Measurements from ENCODE around the gene IGSF22.

Gene IGSF22

GRCh38 chr11:18715476-18715875 lies 10.5 kb downstream of the IGSF22 start (continued):
- TF ChIP-seq, protein P1, sequence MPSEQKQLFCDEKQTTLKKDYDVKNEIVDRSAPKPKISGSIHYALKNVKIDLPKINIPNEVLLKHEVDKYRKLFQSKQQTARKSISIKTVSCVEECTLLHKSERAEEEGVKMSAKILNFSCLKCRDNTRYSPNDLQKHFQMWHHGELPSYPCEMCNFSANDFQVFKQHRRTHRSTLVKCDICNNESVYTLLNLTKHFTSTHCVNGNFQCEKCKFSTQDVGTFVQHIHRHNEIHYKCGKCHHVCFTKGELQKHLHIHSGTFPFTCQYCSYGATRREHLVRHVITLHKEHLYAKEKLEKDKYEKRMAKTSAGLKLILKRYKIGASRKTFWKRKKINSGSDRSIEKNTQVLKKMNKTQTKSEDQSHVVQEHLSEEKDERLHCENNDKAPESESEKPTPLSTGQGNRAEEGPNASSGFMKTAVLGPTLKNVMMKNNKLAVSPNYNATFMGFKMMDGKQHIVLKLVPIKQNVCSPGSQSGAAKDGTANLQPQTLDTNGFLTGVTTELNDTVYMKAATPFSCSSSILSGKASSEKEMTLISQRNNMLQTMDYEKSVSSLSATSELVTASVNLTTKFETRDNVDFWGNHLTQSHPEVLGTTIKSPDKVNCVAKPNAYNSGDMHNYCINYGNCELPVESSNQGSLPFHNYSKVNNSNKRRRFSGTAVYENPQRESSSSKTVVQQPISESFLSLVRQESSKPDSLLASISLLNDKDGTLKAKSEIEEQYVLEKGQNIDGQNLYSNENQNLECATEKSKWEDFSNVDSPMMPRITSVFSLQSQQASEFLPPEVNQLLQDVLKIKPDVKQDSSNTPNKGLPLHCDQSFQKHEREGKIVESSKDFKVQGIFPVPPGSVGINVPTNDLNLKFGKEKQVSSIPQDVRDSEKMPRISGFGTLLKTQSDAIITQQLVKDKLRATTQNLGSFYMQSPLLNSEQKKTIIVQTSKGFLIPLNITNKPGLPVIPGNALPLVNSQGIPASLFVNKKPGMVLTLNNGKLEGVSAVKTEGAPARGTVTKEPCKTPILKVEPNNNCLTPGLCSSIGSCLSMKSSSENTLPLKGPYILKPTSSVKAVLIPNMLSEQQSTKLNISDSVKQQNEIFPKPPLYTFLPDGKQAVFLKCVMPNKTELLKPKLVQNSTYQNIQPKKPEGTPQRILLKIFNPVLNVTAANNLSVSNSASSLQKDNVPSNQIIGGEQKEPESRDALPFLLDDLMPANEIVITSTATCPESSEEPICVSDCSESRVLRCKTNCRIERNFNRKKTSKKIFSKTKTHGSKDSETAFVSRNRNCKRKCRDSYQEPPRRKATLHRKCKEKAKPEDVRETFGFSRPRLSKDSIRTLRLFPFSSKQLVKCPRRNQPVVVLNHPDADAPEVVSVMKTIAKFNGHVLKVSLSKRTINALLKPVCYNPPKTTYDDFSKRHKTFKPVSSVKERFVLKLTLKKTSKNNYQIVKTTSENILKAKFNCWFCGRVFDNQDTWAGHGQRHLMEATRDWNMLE (tag by site-specific recombination; conservative IDR thresholded peaks at IDR 0.05; ENCODE audit: low read depth) = no peak
- TF ChIP-seq GFI1B (tag by site-specific recombination; IDR thresholded peaks at IDR 0.05) = no peak
- TF ChIP-seq ZNF513 (tag by site-specific recombination; IDR thresholded peaks at IDR 0.05) = no peak
- TF ChIP-seq ZNF623 (tag by site-specific recombination; IDR thresholded peaks at IDR 0.05) = no peak
- no peak for TF ChIP-seq GLIS2 (tag by site-specific recombination; IDR thresholded peaks at IDR 0.05)
- no peak for TF ChIP-seq ZNF677 (tag by site-specific recombination; IDR thresholded peaks at IDR 0.05)
- TF ChIP-seq ZSCAN23 (tag by site-specific recombination; IDR thresholded peaks at IDR 0.05) = no peak
- no peak for TF ChIP-seq ZNF624 (tag by site-specific recombination; IDR thresholded peaks at IDR 0.05)
- TF ChIP-seq ZNF2 (tag by site-specific recombination; IDR thresholded peaks at IDR 0.05) = no peak

DNA sequence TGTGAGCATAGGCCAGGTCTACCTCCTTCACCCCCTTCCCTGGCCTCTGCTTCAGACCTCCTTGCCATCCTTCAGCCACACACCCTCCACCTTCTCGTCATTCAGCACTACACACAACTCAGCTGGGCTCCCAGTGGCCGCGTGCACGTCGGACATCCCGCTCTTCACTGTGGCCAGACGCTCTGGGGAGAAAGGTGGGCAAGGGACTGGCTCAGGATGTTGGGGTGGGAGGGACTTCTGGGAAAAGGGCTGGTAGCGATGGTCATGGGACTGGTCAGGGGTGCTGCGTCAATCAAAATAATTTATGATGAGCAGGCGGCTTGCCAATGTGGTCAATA lies 11.6 kb downstream of the IGSF22 start:
- TF ChIP-seq ZFP41 (tag by site-specific recombination; IDR thresholded peaks at IDR 0.05; ENCODE audit: borderline replicate concordance) (no peak), ZNF513 (tag by site-specific recombination; IDR thresholded peaks at IDR 0.05) (no peak), ZFP3 (tag by site-specific recombination; IDR thresholded peaks at IDR 0.05; ENCODE audit: low read depth) (no peak), ZNF354C (tag by site-specific recombination; IDR thresholded peaks at IDR 0.05; ENCODE audit: borderline replicate concordance, low read depth) (no peak), ZBTB49 (tag by site-specific recombination; IDR thresholded peaks at IDR 0.05; ENCODE audit: low read depth) (no peak), ZNF324 (tag by site-specific recombination; IDR thresholded peaks at IDR 0.05) (no peak), PBX3 (CRISPR knock-in tag; IDR thresholded peaks at IDR 0.05) (no peak), ZNF391 (tag by site-specific recombination; IDR thresholded peaks at IDR 0.05; ENCODE audit: borderline replicate concordance, low read depth) (no peak), ZNF266 (tag by site-specific recombination; IDR thresholded peaks at IDR 0.05; ENCODE audit: low read depth) (no peak), ZXDB (tag by site-specific recombination; IDR thresholded peaks at IDR 0.05) (no peak), ZNF341 (tag by site-specific recombination; IDR thresholded peaks at IDR 0.05; ENCODE audit: low read depth) (no peak), ZNF660 (tag by site-specific recombination; IDR thresholded peaks at IDR 0.05) (no peak)
- no peaks in the 10 kb centered on the region for H3K4me1 ChIP-seq (ENCODE audit: control insufficient read depth, insufficient read depth, low read length)
- ChIA-PET CTCF (interaction anchor here (3.4 kb wide), 1 partner anchor 14 kb away, joined by 19 read pairs; no protein-coding TSS in a partner anchor), POLR2A (no interaction called here)
- no peak overlapping the region for H3K27ac ChIP-seq (ENCODE audit: extremely low read depth, low read depth, low read length)
- no peaks in the 10 kb centered on the region for H3K36me3 ChIP-seq (ENCODE audit: control insufficient read depth in 2 of 2, insufficient read depth in 1 of 2, low read length in 2 of 2)
- H3K9me3 ChIP-seq (ENCODE audit: control insufficient read depth, insufficient read depth, low read depth, low read length) = no peaks in the 10 kb centered on the region
- H3K4me3 ChIP-seq (ENCODE audit: low read depth, low read length) = no peak overlapping the region
